ENCODE results near the gene DSCAM.

- TF ChIP-seq, protein P1, sequence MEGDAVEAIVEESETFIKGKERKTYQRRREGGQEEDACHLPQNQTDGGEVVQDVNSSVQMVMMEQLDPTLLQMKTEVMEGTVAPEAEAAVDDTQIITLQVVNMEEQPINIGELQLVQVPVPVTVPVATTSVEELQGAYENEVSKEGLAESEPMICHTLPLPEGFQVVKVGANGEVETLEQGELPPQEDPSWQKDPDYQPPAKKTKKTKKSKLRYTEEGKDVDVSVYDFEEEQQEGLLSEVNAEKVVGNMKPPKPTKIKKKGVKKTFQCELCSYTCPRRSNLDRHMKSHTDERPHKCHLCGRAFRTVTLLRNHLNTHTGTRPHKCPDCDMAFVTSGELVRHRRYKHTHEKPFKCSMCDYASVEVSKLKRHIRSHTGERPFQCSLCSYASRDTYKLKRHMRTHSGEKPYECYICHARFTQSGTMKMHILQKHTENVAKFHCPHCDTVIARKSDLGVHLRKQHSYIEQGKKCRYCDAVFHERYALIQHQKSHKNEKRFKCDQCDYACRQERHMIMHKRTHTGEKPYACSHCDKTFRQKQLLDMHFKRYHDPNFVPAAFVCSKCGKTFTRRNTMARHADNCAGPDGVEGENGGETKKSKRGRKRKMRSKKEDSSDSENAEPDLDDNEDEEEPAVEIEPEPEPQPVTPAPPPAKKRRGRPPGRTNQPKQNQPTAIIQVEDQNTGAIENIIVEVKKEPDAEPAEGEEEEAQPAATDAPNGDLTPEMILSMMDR (IDR thresholded peaks at IDR 0.05): no peak
- TF ChIP-seq POLR2A (IDR thresholded peaks at IDR 0.05): no peak
Observed at GRCh38 chr21:40386981-40387747, 459.8 kb downstream of the DSCAM start.

Data from Peyer's patch (tissue), 4 donors.